Measurements from ENCODE around the gene IL17RB.

IL17RB gene

GRCh38 chr3:53833053-53833645 lies 13.2 kb upstream of the IL17RB start:
- no peak for DNase-seq

GRCh38 chr3:53833700-53834099 lies 12.7 kb upstream of the IL17RB start:
- DNase-seq = no peak

DNA sequence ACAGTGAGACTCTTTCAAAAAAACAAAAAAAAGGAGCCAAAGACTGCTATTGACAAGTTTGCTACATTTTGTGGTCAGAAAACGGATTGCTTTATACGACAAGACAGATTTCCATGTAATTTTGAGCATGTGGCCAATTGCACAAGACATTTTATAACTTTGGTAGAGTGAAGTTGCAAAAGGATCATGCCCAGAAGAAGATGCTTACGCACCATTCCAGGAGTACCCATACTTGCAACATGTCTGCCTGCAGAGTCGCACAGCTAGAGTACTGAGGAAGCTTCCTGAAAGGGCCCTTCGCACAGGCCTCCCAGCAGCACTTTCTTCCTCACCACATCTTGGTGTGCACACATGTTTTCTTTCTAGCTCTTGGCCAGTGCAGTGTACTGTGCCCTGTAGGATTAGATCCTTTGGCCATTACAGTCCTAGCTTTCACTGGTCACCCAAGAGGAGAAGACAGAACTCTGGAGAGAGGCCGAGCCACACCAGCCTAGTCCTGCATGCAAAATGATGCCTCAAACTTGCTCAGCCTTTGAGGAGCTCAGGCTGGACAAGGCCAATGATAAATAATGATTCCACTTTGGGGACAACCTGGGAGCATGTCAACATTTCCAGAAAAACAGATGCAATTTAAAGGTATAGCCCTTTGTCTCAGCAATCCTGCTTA lies 11.8 kb upstream of the IL17RB start:
- no peak for DNase-seq

DNA sequence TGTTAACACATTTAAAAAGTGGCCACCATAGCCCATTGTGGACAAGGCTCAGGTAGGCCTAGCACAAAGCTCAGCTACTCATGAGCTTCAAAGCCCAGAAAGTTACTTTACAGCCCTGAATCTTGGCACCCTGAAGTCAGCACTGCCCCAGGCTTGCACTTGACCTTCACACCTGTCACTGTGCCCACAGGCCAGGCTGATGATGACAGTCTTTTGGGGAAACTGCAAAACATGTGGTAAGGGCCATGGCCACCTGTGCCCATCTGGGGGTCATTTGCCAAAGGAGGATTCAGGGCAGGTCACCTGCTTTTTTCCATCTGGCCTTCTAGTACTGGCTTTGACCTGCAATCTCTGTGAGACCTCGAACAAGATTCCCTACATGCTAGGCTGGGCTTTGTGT lies 11.1 kb upstream of the IL17RB start:
- DNase-seq = no peak

- DNase-seq = no peak
These were observed 10.1 kb upstream of the IL17RB start for GRCh38 chr3:53836084-53836872.

- DNase-seq = no peak
These were observed 9.0 kb upstream of the IL17RB start for GRCh38 chr3:53837331-53837730.

GRCh38 chr3:53841296-53841695 lies 5.1 kb upstream of the IL17RB start:
- no peak for DNase-seq

- DNase-seq = no peak
These were observed 3.8 kb upstream of the IL17RB start for GRCh38 chr3:53842436-53843194.

DNA sequence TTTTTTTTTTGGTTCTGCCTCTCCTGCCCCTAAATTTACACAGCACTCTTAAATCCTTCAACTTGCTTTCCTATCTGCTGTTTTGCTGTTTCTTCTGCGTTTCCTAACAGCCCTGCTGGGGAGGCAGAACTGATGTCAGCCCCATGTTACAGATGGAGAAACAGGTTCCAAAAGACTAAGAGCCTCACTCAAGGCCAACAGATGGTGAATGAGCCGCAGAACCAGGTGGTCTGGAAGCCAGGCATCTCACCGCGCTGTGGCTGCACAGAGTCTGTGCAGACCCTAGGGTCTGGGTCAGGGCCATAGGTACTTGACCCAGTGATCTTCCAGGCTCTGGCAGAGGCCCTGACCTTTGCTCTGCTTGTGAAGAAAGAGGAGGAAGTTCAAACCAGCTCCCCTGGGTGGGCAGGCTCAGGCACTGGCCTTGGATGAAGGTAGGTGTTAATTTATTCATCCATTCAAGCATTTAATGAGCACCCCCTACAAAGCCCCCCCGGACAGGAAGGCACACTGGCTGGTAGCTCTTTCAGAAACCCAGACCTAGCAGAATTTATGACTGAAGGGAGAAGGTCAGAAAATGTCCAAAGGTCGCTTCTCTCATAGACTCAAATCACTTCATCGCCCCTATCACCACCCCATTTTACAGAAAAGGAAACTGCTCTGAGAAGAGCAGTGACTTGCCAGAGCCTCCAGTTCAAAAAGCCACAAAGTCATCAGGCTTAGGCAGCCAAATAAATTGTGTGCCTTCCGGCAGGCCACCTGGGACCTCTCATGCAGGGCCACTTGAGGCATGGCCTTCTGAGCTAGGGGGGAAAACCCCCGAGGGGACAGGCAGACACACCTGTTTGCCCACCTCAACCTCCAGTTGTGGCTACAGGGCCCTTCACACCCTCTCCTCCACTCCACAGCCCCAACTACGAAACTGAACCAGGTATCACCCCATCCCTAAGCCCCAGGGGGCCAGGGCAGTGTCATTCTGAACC lies 2.9 kb upstream of the IL17RB start:
- DNase-seq = no peak

- no peak for DNase-seq
These were observed 1.9 kb upstream of the IL17RB start for GRCh38 chr3:53844262-53845102.

GRCh38 chr3:53845103-53845880 lies 1.1 kb upstream of the IL17RB start:
- DNase-seq = no peak

- no peak for DNase-seq
These were observed 561 bp upstream of the IL17RB start for GRCh38 chr3:53845881-53846133.

GRCh38 chr3:53846851-53847155 lies 435 bp downstream of the IL17RB start:
- no peak for DNase-seq

GRCh38 chr3:53849916-53850315 lies 3.5 kb downstream of the IL17RB start:
- no peak for DNase-seq

DNA sequence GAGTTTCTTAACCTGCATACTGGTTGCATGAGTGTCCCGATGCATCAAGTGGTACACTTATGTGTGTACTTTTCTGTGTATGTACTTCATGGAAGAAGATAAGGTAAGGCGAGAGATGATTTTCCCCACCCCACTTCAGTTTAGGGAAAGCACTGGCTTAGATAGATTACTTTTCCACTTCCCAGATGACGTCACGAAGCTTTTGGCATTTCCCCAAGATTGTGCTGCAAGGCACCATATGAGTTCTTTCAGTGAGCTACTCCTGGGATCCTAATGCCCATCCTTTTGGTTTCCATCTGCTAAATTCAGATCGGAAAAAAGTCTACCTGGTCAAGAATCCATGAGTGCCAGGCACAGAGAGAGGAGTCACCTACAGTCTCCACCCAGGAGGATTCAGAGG lies 4.5 kb downstream of the IL17RB start:
- no peak for DNase-seq

GRCh38 chr3:53856964-53857363 lies 10.6 kb downstream of the IL17RB start:
- DNase-seq = no peak

DNA sequence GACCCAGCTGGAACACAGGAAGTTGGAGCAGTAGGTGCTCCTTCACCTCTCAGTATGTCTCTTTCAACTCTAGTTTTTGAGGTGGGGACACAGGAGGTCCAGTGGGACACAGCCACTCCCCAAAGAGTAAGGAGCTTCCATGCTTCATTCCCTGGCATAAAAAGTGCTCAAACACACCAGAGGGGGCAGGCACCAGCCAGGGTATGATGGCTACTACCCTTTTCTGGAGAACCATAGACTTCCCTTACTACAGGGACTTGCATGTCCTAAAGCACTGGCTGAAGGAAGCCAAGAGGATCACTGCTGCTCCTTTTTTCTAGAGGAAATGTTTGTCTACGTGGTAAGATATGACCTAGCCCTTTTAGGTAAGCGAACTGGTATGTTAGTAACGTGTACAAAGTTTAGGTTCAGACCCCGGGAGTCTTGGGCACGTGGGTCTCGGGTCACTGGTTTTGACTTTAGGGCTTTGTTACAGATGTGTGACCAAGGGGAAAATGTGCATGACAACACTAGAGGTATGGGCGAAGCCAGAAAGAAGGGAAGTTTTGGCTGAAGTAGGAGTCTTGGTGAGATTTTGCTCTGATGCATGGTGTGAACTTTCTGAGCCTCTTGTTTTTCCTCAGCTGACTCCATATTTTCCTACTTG lies 11.9 kb downstream of the IL17RB start:
- no peak for DNase-seq

DNA sequence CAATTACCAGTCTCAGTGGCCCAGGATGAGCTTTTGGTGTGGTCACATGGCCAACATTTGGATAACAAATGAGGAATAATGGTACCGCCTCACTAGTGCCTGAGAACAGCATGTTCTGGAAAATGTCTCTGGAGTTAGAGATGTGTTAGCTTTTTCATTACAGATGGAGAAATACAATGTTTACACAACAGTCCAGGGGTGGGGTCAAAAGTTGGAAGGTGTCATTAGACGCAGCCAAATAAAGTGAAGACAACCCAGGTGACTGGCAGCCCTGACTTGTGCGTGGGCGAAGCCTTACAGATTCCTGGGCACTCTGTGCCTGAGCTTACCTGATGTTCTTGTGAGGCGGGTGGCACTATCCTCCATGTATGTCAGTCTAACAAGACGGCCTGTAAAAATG lies 12.8 kb downstream of the IL17RB start:
- DNase-seq = no peak

DNA sequence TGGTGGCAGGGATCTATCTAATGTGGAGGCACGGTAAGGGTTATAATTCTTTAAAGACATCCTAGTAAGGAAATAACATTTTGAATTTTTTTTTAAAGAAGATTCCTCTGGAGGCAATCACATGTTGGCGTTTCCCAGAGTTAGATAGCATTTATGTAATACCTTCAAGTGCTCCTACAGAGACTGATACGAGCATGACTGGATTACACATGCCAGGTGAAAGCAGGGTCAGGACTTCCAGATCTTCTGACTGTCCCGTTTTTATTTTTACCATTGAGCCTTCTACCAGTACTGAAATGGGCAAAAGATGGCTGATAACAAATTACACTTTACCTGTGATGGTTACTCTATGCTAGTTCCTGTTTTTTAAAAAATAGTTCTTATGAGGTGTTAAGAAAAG lies 13.8 kb downstream of the IL17RB start:
- DNase-seq = no peak

GRCh38 chr3:53862241-53862640 lies 15.9 kb downstream of the IL17RB start:
- no peak for DNase-seq

All from CD4-positive, alpha-beta T cell treated with Interleukin-4 for 4 hours (primary cell).